ENCODE measurements around the gene FRAT2. TPM values are rescaled to one million over a fixed set of nuclear protein-coding genes. Genes with fewer than 3 reads are reported as not detected.

Gene FRAT2
- polyA plus RNA-seq, 3 donors = 29.4 to 62.4 (median 37.9) TPM

GRCh38 chr10:97327348-97328294, 6.9 kb downstream of the FRAT2 start:
- Mint-ChIP-seq H3K4me3 (peak overlapping the region in 1 of 2 donors; percentile 49), H3K9me3 (peaks cover 0 to 4% (median 0%) of the 10 kb centered on the region in 7 donors), H3K4me1 (peaks cover 79% of the 10 kb centered on the region), H3K27me3 (ENCODE audit: low read depth in 3 of 3) (peaks cover 0 to 3% (median 0%) of the 10 kb centered on the region in 3 donors), H3K36me3 (peaks cover 59 to 73% of the 10 kb centered on the region in 2 donors), H3K27ac (peak overlapping the region; percentile 20 to 86 (median 84))
- H3K4me1 ChIP-seq (ENCODE audit: control insufficient read depth in 1 of 2, insufficient read depth in 2 of 2, low read length in 2 of 2) = peaks cover 56 to 67% of the 10 kb centered on the region in 2 donors
- peaks cover 17 to 65% of the 10 kb centered on the region in 2 donors for H3K36me3 ChIP-seq (replicated peaks in 1 of 2; ENCODE audit: control insufficient read depth in 1 of 2, insufficient read depth in 2 of 2, low read length in 2 of 2)
- no peak overlapping the region for H2AFZ ChIP-seq (ENCODE audit: insufficient read depth, low read depth, low read length, poor library complexity, severe bottlenecking)
- H3K9ac ChIP-seq (ENCODE audit: insufficient read depth, low read length, poor library complexity, severe bottlenecking) = no peak overlapping the region
- intact Hi-C loops (cut with micrococcal nuclease) = no loop called here
- peak overlapping the region; percentile 5 for H3K4me2 ChIP-seq (replicated peaks; ENCODE audit: extremely low read depth, low read length, poor library complexity, severe bottlenecking)
- WGBS (ENCODE audit: insufficient coverage) = 84% methylated on average over 4 of the region's 7 CpGs
- no peaks in the 10 kb centered on the region for H3K9me3 ChIP-seq (replicated peaks in 1 of 2; ENCODE audit: control insufficient read depth in 1 of 2, insufficient read depth in 1 of 2, low read length in 2 of 2)
- H3K27me3 ChIP-seq (ENCODE audit: control insufficient read depth in 2 of 2, insufficient read depth in 2 of 2, low read length in 2 of 2) = no peaks in the 10 kb centered on the region
- peak overlapping the region in 1 of 3 experiments; percentile 30 for H3K4me3 ChIP-seq (replicated peaks in 1 of 3; ENCODE audit: low read depth in 2 of 3, low read length in 3 of 3)
- peak overlapping the region in 1 of 2 donors; percentile 49 for H3K27ac ChIP-seq (ENCODE audit: low read depth in 1 of 2, low read length in 2 of 2)
- TF ChIP-seq CTCF (IDR thresholded peaks at IDR 0.05) = no peak
- peaks cover 100% of the 10 kb centered on the region for H4K20me1 ChIP-seq (ENCODE audit: insufficient read depth, low read length)
- H3K79me2 ChIP-seq (ENCODE audit: insufficient read depth, low read length) = peaks cover 91% of the 10 kb centered on the region
- no peak for DNase-seq

GRCh38 chr10:97325754-97326153, 8.8 kb downstream of the FRAT2 start:
- Histone ChIP-seq H3K36me3 (replicated peaks in 1 of 2; ENCODE audit: control insufficient read depth in 1 of 2, insufficient read depth in 2 of 2, low read length in 2 of 2) (peaks cover 17 to 50% of the 10 kb centered on the region in 2 donors), H3K79me2 (ENCODE audit: insufficient read depth, low read length) (peaks cover 91% of the 10 kb centered on the region), H3K4me3 (replicated peaks in 1 of 3; ENCODE audit: low read depth in 2 of 3, low read length in 3 of 3) (no peak overlapping the region), H3K27me3 (ENCODE audit: control insufficient read depth in 2 of 2, insufficient read depth in 2 of 2, low read length in 2 of 2) (no peaks in the 10 kb centered on the region), H2AFZ (ENCODE audit: insufficient read depth, low read depth, low read length, poor library complexity, severe bottlenecking) (no peak overlapping the region), H3K9me3 (replicated peaks in 1 of 2; ENCODE audit: control insufficient read depth in 1 of 2, insufficient read depth in 1 of 2, low read length in 2 of 2) (no peaks in the 10 kb centered on the region), H3K4me2 (replicated peaks; ENCODE audit: extremely low read depth, low read length, poor library complexity, severe bottlenecking) (no peak overlapping the region), H4K20me1 (ENCODE audit: insufficient read depth, low read length) (peaks cover 100% of the 10 kb centered on the region), H3K4me1 (ENCODE audit: control insufficient read depth in 1 of 2, insufficient read depth in 2 of 2, low read length in 2 of 2) (peaks cover 52 to 62% of the 10 kb centered on the region in 2 donors), H3K27ac (ENCODE audit: low read depth in 1 of 2, low read length in 2 of 2) (no peak overlapping the region), H3K9ac (ENCODE audit: insufficient read depth, low read length, poor library complexity, severe bottlenecking) (no peak overlapping the region)
- H3K27me3 Mint-ChIP-seq (ENCODE audit: low read depth in 3 of 3) = peaks cover 0 to 3% (median 0%) of the 10 kb centered on the region in 3 donors
- intact Hi-C loops (cut with micrococcal nuclease) = no loop called here
- WGBS (ENCODE audit: insufficient coverage) = 91% methylated on average over 7 of the region's 9 CpGs
- H3K9me3 Mint-ChIP-seq = peaks cover 0 to 4% (median 0%) of the 10 kb centered on the region in 7 donors
- H3K4me3 Mint-ChIP-seq = no peak overlapping the region
- no peak for TF ChIP-seq CTCF (IDR thresholded peaks at IDR 0.05)
- peaks cover 74% of the 10 kb centered on the region for H3K4me1 Mint-ChIP-seq
- H3K27ac Mint-ChIP-seq = peak overlapping the region in 4 of 7 donors; percentile 3 to 85 (median 20)
- peaks cover 43 to 64% of the 10 kb centered on the region in 2 donors for H3K36me3 Mint-ChIP-seq
- no peak for DNase-seq
